ENCODE measurements around the gene MEPCE. TPM values are rescaled to one million over a fixed set of nuclear protein-coding genes. Genes with fewer than 3 reads are reported as not detected.
A peak's percentile ranks its signal among the peaks of the same experiment; 100 is the strongest.

The MEPCE gene
- total and polyA plus RNA-seq, 9 of the 15 experiments (the other 6 are each of a cell fraction or from before 2014, with no cell fraction given) = 10.9 to 76.3 (median 44.1) TPM

DNA sequence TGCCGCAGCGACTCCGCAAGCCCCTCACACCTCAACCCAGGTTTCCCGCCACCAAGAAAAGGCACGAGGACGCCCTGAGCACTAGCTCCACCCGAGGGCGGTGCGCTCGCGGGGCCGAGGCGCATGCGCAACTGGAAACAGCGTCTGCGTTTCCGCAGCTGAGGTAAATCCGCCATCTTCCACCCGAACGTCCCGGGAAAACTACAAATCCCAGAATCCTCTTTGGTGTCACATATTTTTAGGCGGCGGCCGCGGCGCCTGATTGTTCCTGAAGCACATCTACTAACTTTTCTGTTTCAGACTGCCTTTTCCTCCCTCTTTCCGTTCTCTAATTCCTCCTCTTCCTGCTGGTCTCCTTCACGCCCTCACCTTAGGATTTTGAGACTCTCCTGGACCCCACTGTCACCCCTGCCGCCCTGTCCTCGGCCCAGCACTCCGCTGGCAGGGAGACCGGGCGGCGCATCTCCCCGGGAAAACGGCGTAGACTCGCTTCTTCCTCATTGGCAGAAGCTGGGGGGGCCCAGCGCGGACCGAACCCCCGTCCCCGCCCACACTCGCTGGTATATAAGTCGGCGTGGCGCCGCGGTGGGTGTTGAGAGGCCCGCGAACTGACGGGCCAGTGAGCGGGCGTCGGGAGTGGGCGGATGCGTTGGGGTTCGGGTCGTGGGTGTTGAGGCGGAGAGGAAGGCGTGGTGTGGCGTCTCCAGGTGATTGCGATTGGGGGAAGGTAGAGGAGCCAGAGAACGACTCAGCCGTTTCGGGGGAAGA, 1.2 kb upstream of the MEPCE start, which contains the start of gene ZCWPW1 (continued):
- TF ChIP-seq ZKSCAN3 (CRISPR knock-in tag; IDR thresholded peaks at IDR 0.05) = no peak
- 0 out of 2 replicates have a peak, but pooled peaks have one; percentile 80 for TF ChIP-seq SMARCA5 (IDR thresholded peaks at IDR 0.05)
- no peak for TF ChIP-seq SAFB2 (IDR thresholded peaks at IDR 0.05; ENCODE audit: borderline replicate concordance, low read depth, low read length, severe bottlenecking)
- TF ChIP-seq HMGXB4 (CRISPR knock-in tag; IDR thresholded peaks at IDR 0.05) = peak; percentile 94; the same call in 1 of the 2 replicates
- 0 out of 2 replicates have a peak, but pooled peaks have one; percentile 28 for TF ChIP-seq ZNF23 (CRISPR knock-in tag; IDR thresholded peaks at IDR 0.05)
- peak; percentile 100 for TF ChIP-seq EGR1 (conservative IDR thresholded peaks at IDR 0.05)
- TF ChIP-seq MYBL2 (IDR thresholded peaks at IDR 0.05; ENCODE audit: low read depth) = no peak; the same call in 1 of the 2 replicates
- no peak for TF ChIP-seq MYBL2 (CRISPR knock-in tag; IDR thresholded peaks at IDR 0.05; ENCODE audit: borderline replicate concordance)
- TF ChIP-seq ZNF740 (CRISPR knock-in tag; IDR thresholded peaks at IDR 0.05) = peak; percentile 92
- TF ChIP-seq ZNF740 (tag; IDR thresholded peaks at IDR 0.05) = peak; percentile 13 to 72; a peak in 2 of 4 replicates
- no peak for TF ChIP-seq FUS (optimal IDR thresholded peaks at IDR 0.05; ENCODE audit: low read depth, low read length)
- TF ChIP-seq ATF3 (IDR thresholded peaks at IDR 0.05) = no peak
- TF ChIP-seq ATF3 (CRISPR knock-in tag; conservative IDR thresholded peaks at IDR 0.05) = peak; percentile 89
- no peak for TF ChIP-seq ZNF217 (CRISPR knock-in tag; IDR thresholded peaks at IDR 0.05)
- TF ChIP-seq, protein P1, sequence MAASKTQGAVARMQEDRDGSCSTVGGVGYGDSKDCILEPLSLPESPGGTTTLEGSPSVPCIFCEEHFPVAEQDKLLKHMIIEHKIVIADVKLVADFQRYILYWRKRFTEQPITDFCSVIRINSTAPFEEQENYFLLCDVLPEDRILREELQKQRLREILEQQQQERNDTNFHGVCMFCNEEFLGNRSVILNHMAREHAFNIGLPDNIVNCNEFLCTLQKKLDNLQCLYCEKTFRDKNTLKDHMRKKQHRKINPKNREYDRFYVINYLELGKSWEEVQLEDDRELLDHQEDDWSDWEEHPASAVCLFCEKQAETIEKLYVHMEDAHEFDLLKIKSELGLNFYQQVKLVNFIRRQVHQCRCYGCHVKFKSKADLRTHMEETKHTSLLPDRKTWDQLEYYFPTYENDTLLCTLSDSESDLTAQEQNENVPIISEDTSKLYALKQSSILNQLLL (CRISPR knock-in tag; IDR thresholded peaks at IDR 0.05; ENCODE audit: borderline replicate concordance) = no peak
- TF ChIP-seq DLX4 (CRISPR knock-in tag; IDR thresholded peaks at IDR 0.05) = no peak
- TF ChIP-seq ZFX (CRISPR knock-in tag; IDR thresholded peaks at IDR 0.05) = peak; percentile 95
- TF ChIP-seq HSF4 (CRISPR knock-in tag; IDR thresholded peaks at IDR 0.05; ENCODE audit: borderline replicate concordance) = no peak
- TF ChIP-seq, protein P2, sequence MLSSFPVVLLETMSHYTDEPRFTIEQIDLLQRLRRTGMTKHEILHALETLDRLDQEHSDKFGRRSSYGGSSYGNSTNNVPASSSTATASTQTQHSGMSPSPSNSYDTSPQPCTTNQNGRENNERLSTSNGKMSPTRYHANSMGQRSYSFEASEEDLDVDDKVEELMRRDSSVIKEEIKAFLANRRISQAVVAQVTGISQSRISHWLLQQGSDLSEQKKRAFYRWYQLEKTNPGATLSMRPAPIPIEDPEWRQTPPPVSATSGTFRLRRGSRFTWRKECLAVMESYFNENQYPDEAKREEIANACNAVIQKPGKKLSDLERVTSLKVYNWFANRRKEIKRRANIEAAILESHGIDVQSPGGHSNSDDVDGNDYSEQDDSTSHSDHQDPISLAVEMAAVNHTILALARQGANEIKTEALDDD (IDR thresholded peaks at IDR 0.05) = no peak
- TF ChIP-seq ZBTB26 (CRISPR knock-in tag; IDR thresholded peaks at IDR 0.05) = peak; percentile 99
